ENCODE results near the gene SLC7A5. TPM values are rescaled to one million over a fixed set of nuclear protein-coding genes. Genes with fewer than 3 reads are reported as not detected.

The SLC7A5 gene
- total and polyA plus RNA-seq, 2 of the 13 experiments (the other 11 are each of a cell fraction or from before 2014, with no cell fraction given), result 79.6 to 155 TPM

DNA sequence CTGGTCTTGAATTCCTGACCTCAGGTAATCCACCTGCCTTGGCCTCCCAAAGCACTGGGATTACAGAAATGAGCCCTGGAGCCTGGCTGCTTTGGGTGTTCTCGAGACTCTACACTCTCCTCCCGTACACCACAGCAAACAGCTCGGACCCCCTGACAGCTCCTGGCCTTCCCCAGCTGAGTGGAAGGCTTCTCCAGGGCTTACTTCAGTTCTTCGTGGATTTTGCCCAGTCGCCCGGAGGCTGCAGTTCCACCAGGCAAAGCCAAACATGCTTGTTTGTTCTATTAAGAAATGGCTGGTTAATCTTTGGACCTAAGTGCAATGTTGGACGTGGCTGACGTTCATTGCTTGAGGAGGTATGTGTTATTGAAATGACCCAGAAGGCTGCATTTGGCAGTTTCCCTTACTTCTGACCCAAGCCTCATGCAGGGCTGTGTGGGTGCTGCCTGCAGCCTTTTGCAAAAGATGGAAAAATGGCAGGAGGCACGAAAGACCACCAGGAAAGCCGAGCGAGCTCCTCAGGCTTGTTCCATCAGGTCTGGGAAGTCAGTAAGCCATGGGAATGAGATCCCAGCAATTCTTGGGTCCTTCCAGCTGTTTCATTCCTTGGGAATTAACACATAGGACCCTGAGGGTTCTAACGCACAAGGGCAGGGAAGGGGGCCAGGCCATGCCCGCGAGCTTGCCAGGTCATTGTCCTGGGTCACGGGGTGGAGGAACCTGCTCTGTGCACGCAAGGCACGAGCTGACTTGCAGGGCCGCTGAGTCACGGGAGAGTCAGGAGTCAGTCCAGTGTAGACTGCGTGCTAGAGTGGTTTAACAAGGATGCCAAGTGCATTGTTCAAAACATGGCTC lies 79.6 kb downstream of the SLC7A5 start (continued):
- TF ChIP-seq GATAD1 (CRISPR knock-in tag; IDR thresholded peaks at IDR 0.05), result peak; percentile 57; the same call in 1 of the 2 replicates
- 0 out of 2 replicates have a peak, but pooled peaks have one; percentile 26 for TF ChIP-seq NFIC (IDR thresholded peaks at IDR 0.05; ENCODE audit: low read length)
- TF ChIP-seq NFE2 (CRISPR knock-in tag; IDR thresholded peaks at IDR 0.05), result peak; percentile 23; the same call in 1 of the 2 replicates
- TF ChIP-seq ZNF142 (CRISPR knock-in tag; IDR thresholded peaks at IDR 0.05), result peak; percentile 76; the same call in 1 of the 2 replicates
- peak; percentile 34 for TF ChIP-seq HNRNPLL (IDR thresholded peaks at IDR 0.05; ENCODE audit: low read depth, low read length, poor library complexity, severe bottlenecking)
- TF ChIP-seq ZNF83 (CRISPR knock-in tag; IDR thresholded peaks at IDR 0.05; ENCODE audit: borderline replicate concordance), result peak; percentile 51; the same call in 1 of the 2 replicates
- TF ChIP-seq, protein P1, sequence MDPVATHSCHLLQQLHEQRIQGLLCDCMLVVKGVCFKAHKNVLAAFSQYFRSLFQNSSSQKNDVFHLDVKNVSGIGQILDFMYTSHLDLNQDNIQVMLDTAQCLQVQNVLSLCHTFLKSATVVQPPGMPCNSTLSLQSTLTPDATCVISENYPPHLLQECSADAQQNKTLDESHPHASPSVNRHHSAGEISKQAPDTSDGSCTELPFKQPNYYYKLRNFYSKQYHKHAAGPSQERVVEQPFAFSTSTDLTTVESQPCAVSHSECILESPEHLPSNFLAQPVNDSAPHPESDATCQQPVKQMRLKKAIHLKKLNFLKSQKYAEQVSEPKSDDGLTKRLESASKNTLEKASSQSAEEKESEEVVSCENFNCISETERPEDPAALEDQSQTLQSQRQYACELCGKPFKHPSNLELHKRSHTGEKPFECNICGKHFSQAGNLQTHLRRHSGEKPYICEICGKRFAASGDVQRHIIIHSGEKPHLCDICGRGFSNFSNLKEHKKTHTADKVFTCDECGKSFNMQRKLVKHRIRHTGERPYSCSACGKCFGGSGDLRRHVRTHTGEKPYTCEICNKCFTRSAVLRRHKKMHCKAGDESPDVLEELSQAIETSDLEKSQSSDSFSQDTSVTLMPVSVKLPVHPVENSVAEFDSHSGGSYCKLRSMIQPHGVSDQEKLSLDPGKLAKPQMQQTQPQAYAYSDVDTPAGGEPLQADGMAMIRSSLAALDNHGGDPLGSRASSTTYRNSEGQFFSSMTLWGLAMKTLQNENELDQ (CRISPR knock-in tag; IDR thresholded peaks at IDR 0.05; ENCODE audit: borderline replicate concordance), result no peak
- TF ChIP-seq HES4 (CRISPR knock-in tag; IDR thresholded peaks at IDR 0.05; ENCODE audit: borderline replicate concordance), result 0 out of 2 replicates have a peak, but pooled peaks have one; percentile 10
- TF ChIP-seq ZSCAN31 (CRISPR knock-in tag; IDR thresholded peaks at IDR 0.05; ENCODE audit: low read depth), result no peak; the same call in 1 of the 2 replicates
- no peak for TF ChIP-seq LCORL (IDR thresholded peaks at IDR 0.05)
- TF ChIP-seq LCORL (CRISPR knock-in tag; IDR thresholded peaks at IDR 0.05), result peak; percentile 86; the same call in 1 of the 2 replicates
- peak; percentile 99 for TF ChIP-seq XBP1 (CRISPR knock-in tag; IDR thresholded peaks at IDR 0.05)
- TF ChIP-seq HIVEP1 (CRISPR knock-in tag; IDR thresholded peaks at IDR 0.05), result no peak; the same call in 1 of the 2 replicates
- TF ChIP-seq SIN3A (IDR thresholded peaks at IDR 0.05; ENCODE audit: borderline replicate concordance, low read depth, low read length), result peak; percentile 61; the same call in 1 of the 2 replicates
- TF ChIP-seq ZMYM4 (CRISPR knock-in tag; IDR thresholded peaks at IDR 0.05), result peak; percentile 57
- TF ChIP-seq ZBTB44 (CRISPR knock-in tag; IDR thresholded peaks at IDR 0.05), result 0 out of 2 replicates have a peak, but pooled peaks have one; percentile 14
- peak; percentile 22; the same call in 1 of the 2 replicates for TF ChIP-seq KLF13 (CRISPR knock-in tag; IDR thresholded peaks at IDR 0.05)
- peak; percentile 76; the same call in 1 of the 2 replicates for TF ChIP-seq HNRNPL (IDR thresholded peaks at IDR 0.05; ENCODE audit: low read depth, low read length)
- TF ChIP-seq PITX1 (CRISPR knock-in tag; IDR thresholded peaks at IDR 0.05), result peak; percentile 66
